Limb (tissue), 2 donors: ENCODE measurements around the gene HHIPL1.

Experiments
- DNase-seq, 2 donors: peaks; one replicate each; pipeline ENCODE4 v3.0.0-alpha.2; 2016; ENCODE audit errors: extremely low spot score in 2 of 2

The HHIPL1 gene

DNA sequence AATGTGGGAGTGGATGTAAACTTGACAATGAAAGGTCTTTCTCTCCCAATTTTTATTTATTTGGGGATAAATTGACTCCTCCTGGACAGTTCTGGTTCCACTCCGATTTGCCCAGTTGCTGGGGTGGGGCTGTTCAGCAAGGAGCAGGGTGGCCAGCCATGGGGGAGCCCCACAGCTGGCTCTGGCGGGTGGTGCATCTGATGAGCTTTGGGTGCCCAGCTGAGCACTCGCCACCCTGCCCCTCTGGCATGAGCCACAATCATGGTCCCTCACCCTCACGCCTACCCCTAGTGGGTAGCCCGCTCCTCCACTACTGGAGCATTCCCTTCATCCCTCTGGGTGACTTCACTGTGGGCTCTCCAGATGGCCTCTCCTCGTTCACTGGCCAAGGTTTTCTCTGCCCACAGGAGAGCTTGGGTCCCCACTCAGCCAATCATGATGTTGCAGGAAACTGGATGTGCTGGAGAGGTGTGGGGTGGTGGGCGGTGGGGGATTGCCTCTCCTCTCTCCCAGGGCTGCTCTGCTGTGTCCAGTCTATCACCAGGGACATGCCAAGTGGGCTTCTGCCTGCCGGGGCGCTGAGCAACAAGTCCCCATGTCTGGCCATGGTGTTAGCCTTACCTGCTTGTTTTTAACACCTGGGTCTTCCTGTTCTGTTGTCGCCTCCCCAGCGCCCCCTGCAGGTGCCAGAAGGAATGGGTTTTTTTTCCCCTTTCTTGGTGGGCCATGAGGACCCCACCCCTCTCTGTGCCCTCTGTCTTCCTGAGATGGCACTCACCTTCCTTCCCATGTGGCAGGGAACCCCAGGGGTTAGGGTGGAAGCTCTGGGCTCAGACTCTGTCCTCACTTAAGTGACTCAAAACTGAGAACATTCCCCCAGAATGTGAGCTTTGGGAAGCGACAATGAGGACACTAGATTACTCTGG lies 42.6 kb downstream of the HHIPL1 start:
- DNase-seq: peak in 1 of 2 donors; percentile 32

DNA sequence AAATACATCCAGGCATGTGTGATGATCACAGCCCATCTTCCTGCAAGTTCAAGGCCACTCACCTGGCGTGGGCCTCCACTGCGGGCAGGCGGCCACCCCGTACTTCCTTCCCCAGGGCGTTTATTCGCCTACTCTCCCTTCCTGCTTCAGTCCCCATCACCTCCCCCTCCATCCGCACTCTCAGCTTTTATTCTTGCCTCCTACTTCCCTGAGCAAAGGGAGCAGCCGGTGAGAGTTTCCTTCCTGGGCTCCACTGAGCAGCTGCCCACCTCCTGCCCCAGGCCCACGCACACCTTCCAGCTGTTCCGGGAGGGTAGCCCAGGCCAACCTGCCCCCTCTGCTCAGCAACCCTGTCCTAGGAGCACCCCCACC lies 43.3 kb downstream of the HHIPL1 start:
- DNase-seq: peak in 1 of 2 donors; percentile 17

DNA sequence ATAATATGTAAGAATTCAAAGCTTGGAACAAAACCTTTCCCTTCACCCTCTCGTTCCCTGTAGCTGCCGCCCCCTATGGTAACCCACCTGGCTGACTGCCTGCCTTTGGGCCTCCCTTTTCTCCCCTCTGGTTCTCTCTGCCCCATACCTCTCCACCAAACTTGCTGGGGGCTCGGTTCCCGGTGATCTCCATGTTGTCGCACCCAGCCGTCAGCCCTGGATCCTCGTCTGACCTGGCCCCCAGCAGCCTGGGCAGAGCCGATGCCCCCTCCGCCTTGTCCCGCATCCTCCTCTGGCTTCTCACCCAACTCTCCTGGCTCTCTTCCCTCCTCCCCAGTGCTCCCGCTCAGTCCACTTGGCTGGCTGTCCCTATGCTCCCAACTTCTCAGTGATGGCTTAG lies 43.7 kb downstream of the HHIPL1 start:
- DNase-seq: no peak

DNA sequence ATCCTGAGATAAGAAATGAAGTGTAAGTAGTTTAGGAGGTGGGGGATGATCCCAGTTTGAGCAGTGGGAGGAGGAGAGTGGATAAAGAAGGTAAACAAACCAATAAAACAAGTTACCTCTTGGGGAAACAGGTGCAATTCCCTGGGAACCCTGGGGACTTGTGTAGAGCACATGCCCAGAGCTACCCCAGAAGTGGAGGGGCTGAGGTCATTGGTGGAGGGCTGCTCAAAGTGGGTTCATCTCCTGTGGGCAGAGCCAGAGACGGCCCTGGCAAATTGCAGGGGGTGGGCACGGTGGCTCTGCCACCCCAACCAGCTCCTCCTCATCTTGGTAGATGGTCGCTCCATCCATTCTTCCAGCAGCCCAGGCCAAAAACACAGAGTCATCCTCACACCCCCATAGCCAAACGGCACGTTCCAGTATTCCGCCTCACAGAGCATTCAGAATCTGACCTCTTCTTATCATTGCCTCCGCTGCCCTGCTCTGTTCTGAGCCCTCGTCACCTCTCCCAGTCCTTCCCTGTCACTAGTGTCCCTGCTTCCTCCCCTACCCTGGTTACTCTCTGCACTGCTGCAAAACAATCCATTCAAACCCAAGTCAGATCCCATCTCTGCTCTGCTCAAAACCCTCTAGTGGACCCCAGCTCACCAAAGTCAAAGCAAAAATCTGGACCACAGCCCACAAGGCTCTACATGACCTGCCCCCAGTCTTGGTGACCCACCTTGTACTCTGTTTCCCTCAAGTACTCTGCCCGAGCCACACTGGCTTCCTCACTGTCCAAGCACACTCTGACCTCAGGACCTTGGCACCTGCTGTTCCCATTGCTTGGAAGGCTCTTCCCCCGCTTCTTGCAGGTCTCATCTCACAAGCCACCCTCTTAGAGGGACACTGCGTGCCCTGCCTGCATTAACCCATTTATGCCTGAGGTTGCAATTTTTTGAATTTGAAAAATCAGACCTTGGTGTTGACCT lies 44.6 kb downstream of the HHIPL1 start:
- DNase-seq: no peak

DNA sequence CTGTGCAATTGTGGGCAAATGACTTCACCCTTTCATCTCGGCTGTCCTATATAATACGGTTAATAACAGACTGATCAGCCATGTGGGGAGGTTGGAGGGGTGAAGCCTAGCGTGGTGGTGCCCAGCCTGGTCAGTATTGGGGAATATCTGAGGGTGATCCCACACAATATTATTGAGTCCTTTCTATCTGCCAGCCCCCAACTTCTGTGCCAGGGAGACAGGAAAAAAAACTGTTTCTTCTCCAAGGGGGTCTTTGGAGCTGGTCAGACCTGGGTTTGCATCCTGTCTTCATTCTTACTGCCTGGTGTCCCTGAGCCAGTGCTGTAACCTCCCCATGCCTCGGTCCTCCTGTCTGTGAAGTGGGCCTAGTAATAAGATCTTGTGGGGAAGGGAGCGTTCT lies 45.7 kb downstream of the HHIPL1 start:
- no peak for DNase-seq

DNA sequence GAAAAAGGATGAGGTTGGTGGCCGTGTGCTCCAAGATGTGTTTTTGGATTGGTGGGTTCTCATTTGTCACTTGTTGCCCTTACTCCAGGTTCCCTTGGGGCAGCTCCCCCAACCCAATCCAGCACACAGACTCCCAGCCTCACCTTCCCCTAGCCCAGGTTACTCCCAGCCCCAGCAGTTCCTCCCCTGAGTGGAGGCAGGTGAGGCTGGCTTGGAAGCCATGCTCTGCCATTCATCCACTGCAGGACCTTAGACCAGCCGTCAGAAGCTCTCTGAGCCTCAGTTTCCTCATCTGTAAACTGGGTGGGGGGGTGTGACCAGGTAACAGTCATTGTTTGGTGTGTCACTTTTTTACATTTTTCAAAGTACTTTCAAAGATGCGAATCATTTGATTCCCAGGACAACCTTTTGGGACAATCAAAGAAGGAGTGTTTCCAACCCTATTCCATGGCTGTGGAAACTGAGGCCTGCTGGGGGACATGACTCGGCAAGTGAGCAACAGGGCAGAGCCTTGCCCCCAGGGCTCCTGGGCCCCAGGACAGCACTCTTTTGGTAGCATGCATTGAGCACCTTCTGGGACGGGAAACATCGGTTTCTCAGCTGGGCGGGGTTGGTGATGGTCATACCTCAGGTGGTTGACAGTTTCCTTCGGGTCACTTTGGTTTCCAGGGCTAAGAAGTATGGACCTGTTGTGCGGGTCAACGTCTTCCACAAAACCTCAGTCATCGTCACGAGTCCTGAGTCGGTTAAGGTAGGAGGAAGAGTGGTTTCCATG lies 46.4 kb downstream of the HHIPL1 start:
- DNase-seq: no peak

DNA sequence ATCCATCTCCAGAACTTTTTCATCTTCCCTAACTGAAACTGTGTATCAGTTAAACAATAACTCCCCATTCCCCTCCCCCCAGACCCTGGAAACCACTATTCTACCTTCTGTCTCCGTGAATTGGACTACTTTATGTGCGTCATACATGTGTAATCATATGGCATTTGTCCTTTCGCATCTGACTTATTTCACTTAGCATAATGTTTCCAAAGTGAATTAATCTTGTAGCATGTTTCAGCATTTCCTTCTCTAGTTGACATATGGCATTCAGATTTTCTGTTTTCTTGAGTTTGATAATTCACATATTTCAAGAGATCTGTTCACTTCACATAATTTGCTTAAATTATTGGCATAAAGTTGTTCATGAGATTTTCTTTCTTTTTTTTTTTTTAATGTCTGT lies 49.0 kb downstream of the HHIPL1 start:
- DNase-seq: no peak

DNA sequence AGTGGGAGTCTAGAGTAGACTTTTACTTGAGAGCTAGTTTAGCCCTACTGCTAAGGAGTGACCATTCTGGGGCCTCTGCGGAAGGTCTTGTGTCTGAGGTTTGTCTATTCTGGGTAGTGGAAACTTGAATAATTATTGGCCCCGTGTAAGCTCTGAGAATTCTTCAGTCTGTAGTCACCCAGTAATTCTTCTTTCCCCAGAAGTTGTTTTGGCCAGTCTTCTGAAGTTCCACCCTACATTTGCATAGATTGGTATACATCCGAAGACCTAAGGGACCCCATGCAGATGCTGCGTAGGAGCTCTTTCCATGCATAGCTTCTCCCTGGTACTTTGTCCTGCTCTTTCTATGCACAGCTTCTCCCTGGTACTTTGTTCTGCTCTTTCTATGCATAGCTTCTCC lies 52.0 kb downstream of the HHIPL1 start:
- no peak for DNase-seq

DNA sequence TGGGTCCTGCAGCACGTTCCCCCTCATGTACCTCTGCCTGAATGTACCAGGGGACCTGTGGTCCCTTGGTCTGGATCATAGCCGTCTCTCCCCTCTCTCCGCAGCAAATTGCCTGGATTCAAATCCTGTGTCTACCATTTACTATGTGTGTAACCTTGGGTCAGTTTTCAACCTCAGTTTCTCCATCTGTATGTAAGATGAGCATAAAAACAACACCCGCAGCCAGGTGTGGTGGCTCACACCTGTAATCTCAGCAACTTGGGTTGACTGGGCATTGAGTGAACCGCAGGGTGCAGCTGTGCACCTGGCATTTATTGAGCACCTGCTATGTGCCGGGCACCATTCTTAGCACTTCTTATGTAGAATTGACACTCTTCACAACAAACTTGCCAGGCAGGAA lies 53.3 kb downstream of the HHIPL1 start:
- DNase-seq: peak in 1 of 2 donors; percentile 3

DNA sequence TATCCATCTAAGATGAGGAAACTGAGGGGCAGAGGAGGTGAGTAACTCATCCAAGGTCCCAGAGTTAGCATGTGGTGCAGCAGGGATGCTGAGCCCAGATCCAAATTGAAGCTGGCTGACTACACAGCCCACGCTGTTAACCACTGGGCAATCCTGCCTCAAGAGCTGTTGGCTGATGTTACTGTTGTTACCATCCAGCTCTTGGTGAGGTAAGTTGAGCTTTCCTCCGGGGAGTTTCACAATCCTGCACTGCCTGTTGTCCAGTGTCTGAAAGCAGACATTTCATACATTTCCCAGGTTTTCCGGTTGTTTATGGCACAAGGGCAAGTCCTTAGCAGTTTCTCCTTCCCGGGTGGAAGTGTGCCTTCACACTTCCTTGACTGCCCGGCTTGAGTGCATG lies 53.7 kb downstream of the HHIPL1 start:
- DNase-seq: no peak

DNA sequence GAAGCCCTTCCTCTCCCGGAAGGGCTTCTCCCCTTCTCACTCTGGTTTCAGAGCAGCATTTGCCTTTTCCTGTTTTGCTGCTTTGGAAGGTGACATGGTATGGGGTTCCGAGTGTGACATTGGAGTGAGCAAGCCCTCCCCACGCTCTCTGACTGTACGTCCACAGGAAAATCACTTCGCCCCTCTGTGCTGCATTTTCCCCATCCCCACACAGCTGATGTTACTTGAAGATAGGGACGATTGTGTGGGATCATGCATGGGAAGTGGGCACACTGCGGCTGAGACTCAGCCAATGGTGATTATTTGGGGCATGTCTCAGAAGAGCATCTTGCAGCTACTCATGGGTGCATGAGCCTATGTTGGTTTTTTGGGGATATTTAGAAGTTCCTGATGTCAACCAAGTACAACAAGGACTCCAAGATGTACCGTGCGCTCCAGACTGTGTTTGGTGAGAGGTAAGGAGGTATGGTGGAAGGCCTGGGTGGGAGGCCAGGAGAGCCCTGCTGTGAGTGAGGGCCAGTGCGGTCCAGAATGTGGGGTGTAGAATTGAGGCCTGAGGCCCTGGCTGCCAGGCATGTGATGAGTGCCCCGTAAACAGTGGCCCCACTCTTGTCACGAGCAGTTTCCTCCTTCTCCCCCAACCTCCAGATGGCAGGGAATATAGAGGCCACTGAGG lies 54.3 kb downstream of the HHIPL1 start:
- DNase-seq: no peak

DNA sequence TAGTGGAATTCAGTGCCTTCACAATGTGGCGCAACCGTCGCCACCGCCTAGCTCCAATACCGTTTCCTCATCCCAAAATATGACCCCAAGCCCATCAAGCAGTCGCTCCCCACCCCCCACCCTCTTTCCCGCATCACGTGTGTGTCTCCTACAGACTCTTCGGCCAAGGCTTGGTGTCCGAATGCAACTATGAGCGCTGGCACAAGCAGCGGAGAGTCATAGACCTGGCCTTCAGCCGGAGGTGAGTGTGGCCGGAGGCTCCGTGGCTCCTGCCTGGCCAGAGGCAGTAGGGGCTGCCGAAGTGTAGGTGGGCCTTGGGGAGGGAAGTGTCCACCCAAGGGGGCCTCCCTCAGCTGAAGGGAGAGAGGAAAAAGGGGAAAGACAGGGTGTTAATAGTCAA lies 54.9 kb downstream of the HHIPL1 start:
- no peak for DNase-seq

DNA sequence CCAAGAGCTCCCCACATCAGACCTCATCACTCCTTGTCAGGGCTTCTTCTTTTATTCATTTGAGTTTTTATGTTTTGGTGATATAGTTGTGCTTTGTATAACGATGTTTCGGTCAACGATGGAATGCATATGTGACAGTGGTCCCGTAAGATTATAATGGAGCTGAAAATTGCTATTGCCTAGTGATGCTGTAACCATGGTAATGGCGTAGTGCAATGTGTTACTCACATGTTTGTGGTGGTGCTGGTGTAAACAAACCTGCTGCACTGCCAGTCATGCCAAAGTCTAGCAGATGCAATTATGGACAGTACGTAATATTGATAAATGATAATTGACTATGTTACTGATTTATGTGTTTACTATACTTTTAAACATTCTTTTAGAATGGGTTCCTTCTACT lies 55.5 kb downstream of the HHIPL1 start:
- no peak for DNase-seq

DNA sequence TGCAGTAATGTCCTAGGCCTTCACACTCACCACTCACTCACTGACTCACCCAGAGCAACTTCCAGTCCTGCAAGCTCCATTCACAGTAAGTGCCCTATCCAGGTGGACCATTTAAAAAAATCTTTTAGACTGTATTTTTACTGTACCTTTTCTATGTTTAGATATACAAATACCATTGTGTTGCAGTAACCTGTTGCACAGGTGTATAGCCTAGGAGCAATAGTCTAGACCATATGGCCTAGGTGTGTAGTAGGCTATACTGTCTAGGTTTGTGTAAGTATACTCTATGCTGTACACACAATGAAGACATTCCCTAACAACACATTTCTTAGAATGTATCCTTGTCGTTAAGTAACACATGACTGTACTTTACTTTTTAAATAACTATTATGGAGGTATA lies 56.3 kb downstream of the HHIPL1 start:
- no peak for DNase-seq

DNA sequence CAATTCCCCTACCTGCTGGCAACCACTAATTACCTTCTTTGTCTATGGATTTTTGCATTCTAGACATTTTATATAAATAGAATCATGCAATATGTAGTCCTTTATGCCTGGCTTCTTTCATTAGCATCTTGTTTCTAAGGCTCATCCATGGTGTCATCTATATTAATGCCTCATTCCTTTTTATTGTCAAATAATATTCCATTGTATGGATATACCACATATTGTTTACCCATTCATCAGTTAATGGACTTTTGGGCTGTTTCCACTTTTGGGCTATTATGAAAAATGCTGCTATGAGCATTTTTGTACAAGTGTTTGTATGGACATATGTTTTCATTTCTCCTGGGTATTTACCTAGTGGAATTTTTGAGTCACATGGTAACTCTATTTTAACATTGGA lies 57.2 kb downstream of the HHIPL1 start:
- DNase-seq: no peak

DNA sequence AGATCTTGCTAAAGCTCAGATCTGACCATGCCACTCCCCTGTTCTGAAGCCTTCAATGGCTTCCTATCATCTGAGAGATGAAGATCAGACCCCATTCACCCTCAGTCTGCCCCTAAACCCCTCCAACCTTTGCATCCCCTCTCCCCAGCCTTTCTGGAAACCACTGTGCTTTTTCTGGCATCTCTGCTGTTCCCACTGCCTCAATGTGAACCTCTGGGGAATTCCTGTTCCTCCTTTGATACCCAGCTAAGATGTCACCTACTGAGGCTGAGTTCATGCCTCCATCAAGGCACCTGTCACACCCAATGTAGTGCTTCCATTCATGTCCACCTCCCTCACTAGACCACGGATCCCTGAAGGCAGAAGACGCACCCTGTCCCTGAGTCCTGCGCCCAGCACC lies 58.5 kb downstream of the HHIPL1 start:
- no peak for DNase-seq

DNA sequence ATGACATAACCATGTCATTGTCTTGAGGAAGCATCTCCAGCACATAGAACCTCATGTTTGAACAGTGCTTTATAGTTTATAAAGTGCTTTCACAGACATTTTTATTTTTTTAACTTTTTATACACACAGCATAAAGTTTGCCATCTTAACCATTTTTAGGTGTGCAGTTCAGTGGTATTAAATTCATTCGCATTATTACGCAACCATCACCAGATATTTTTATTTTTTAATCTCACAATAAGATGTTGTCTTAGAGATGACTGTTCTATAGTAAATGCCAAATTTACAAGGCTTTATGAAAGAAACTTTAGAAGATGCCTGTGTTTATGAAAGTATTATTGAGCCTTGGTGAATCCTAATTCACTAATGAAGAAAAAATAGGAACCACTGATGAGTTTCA lies 59.1 kb downstream of the HHIPL1 start:
- no peak for DNase-seq

DNA sequence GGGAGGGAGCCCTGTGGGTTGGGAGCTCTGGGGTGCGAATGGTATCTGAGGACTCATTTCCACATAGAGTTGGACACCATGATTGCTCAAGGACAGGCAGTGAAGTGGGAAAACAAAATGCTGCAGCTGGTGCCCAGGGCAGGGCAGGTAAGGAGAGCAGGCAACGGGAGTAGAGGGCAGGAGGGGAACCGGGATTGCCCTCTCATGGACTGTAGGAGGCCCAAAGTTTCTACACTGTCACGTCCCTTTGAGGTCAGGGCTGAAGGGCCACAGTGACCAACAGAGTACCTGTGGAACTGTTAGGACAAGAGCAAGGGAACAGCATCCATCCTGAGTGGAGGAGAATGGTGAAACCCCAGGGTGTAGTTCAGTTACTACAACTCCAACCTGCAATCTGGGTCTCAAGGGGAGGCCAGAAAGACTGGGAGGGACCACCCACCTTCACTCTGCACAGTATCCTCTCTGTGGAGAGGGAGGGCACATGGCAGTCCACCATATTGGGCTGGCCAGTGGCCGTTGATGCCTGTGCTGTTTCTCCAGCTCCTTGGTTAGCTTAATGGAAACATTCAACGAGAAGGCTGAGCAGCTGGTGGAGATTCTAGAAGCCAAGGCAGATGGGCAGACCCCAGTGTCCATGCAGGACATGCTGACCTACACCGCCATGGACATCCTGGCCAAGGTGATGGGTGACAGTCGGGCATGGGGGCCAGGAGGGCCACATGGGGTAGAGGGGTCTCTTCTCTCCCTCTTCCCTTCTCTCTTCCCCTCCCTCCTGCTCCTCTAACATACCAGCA lies 61.4 kb downstream of the HHIPL1 start:
- DNase-seq: no peak

DNA sequence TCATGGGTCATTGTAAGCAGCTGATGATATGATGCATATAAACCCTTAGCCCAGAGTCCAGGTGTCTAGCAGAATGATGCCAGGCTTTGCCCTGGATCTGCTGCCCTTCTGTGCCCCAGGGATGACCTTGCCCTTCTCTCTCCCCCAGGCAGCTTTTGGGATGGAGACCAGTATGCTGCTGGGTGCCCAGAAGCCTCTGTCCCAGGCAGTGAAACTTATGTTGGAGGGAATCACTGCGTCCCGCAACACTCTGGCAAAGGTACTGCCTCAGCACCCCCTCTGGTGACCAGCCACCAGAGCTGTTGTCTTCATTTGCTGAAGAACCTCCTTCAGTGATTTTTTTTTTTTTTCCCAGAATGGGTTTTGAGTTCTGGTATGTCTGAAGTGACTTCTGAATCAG lies 62.5 kb downstream of the HHIPL1 start:
- no peak for DNase-seq

DNA sequence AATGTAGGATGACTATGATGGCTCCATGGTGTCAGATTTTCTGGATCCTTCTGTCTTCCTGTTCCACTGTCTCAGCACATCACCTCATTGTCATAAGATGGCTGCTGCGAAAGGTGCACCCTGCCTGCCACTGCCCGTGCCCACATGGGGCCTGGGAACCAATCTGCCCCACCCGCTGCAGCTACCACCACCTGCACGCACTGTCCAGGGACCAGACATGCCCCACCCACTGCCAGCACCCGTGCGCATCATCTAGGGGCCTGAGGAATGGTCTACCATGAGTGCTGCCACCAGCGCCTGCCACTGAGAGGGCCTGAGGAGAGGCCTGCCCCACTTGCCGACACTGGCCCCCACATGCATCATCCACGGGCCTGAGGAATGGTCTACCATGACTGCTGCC lies 63.0 kb downstream of the HHIPL1 start:
- DNase-seq: no peak
